HCT116 (cell line): ENCODE results near the gene NFIA. TPM values are rescaled to one million over a fixed set of nuclear protein-coding genes. Genes with fewer than 3 reads are reported as not detected.

Experiments
- ATAC-seq: fragments of 200-7000 bp; cut with Tn5 transposase; 2 replicates; pipeline ENCODE4 v1.9.1; 2020; ENCODE audit warnings: mild to moderate bottlenecking, moderate library complexity
- BruUV-seq: library from RNA; stranded (reverse); fragments of 400-500 nt; replicated peaks from 2 replicates; lab custom pipeline; 2021; lab: Mats Ljungman, UMichigan
- CTCF ChIA-PET: fragments of 300-600 bp; sonication (Branson Sonifier 250); formaldehyde crosslinking; loops from one replicate; lab custom pipeline; 2021; ENCODE audit warnings: antibody characterized with exemption; lab: Charles Lee
- POLR2A ChIA-PET: fragments of 300-600, 350-600 bp; sonication (Branson Sonifier 250); formaldehyde crosslinking; loops from one replicate; lab custom pipeline; 2021; ENCODE audit warnings: antibody characterized with exemption; lab: Charles Lee
- RAD21 ChIA-PET, 2 experiments: fragments of 300-600 bp; sonication (Branson Sonifier 250); formaldehyde crosslinking; loops; one replicate each; lab custom pipeline; 2023; ENCODE audit warnings: low total read pairs in 2 of 2; ENCODE audit not compliant: uncharacterized antibody in 2 of 2, unreplicated experiment in 2 of 2, low non-redundant PET in 1 of 2; lab: Charles Lee
- DNase-seq: peaks from one replicate; pipeline ENCODE4 v3.0.0-alpha.2; 2010; ENCODE audit warnings: low read depth, low spot score
- H2AFZ ChIP-seq: fragments of 200-600 bp; shearing (Covaris generic), sonication (generic); 2 replicates; pipeline ENCODE4 v1.6.1; 2017; ENCODE audit warnings: low read depth, mixed run types, mixed read lengths, antibody characterized with exemption, low read length; ENCODE audit not compliant: poor library complexity, severe bottlenecking
- H3K27ac ChIP-seq: 2 replicates; pipeline ENCODE4 v1.5.1; 2012; ENCODE audit warnings: low read depth, low read length
- H3K27me3 ChIP-seq: fragments of 200-600 bp; sonication (generic); 2 replicates; pipeline ENCODE4 v1.6.1; 2016; ENCODE audit warnings: mixed run types, low read length, mixed read lengths; ENCODE audit not compliant: insufficient read depth
- H3K36me3 ChIP-seq, 2 experiments: fragments of 200-500 bp in 1 of 2; fragments of 200-600 bp in 1 of 2; sonication (Bioruptor generic) in 1 of 2; sonication (generic) in 1 of 2; 2 replicates each; pipeline versions ENCODE4 v1.5.1 to v1.6.1; 2014 to 2016; ENCODE audit warnings: low read length in 2 of 2, inconsistent platforms in 1 of 2, mixed read lengths in 1 of 2, mixed run types in 1 of 2; ENCODE audit not compliant: insufficient read depth in 2 of 2, control insufficient read depth in 1 of 2
- H3K4me1 ChIP-seq, 2 experiments: fragments of 200-600 bp in 1 of 2; sonication (generic) in 1 of 2; 2 replicates each; pipeline versions ENCODE4 v1.5.1 to v1.6.1; 2012 to 2017; ENCODE audit warnings: low read length in 2 of 2, inconsistent platforms in 1 of 2, mild to moderate bottlenecking in 1 of 2, mixed read lengths in 1 of 2, mixed run types in 1 of 2, moderate library complexity in 1 of 2; ENCODE audit not compliant: insufficient read depth in 2 of 2, control insufficient read depth in 1 of 2
- H3K4me2 ChIP-seq: fragments of 200-600 bp; sonication (generic); 2 replicates; pipeline ENCODE4 v1.6.1; 2017; ENCODE audit warnings: mixed run types, low read length, mixed read lengths
- H3K4me3 ChIP-seq, 2 experiments: fragments of 200-600 bp in 1 of 2; sonication (generic) in 1 of 2; replicated peaks in 1 of 2; 2 replicates each; pipeline ENCODE4 v1.5.1; 2011 to 2016; ENCODE audit warnings: low read length in 2 of 2, control low read depth in 1 of 2, low read depth in 1 of 2, mild to moderate bottlenecking in 1 of 2, mixed read lengths in 1 of 2, mixed run types in 1 of 2
- H3K79me2 ChIP-seq: fragments of 200-600 bp; sonication (generic); 2 replicates; pipeline ENCODE4 v1.6.1; 2017; ENCODE audit warnings: mild to moderate bottlenecking, mixed run types, low read length, moderate library complexity, mixed read lengths; ENCODE audit not compliant: insufficient read depth
- H3K9ac ChIP-seq: fragments of 200-600 bp; sonication (generic); 2 replicates; pipeline ENCODE4 v1.6.1; 2016; ENCODE audit warnings: low read length, mixed read lengths
- H3K9me2 ChIP-seq: fragments of 200-600 bp; sonication (generic), shearing (Covaris generic); 2 replicates; pipeline ENCODE4 v1.6.1; 2017; ENCODE audit warnings: mixed run types, mild to moderate bottlenecking, moderate library complexity; ENCODE audit not compliant: insufficient read depth
- H3K9me3 ChIP-seq, 2 experiments: fragments of 200-500 bp in 1 of 2; fragments of 200-600 bp in 1 of 2; sonication (Bioruptor generic) in 1 of 2; sonication (generic) in 1 of 2; 2 replicates each; pipeline ENCODE4 v1.6.1; 2014 to 2017; ENCODE audit warnings: low read length in 2 of 2, mixed read lengths in 2 of 2, inconsistent platforms in 1 of 2, low read depth in 1 of 2, mild to moderate bottlenecking in 1 of 2, mixed run types in 1 of 2, moderate library complexity in 1 of 2; ENCODE audit not compliant: control insufficient read depth in 1 of 2, insufficient read depth in 1 of 2
- H4K20me1 ChIP-seq: fragments of 200-600 bp; sonication (generic), shearing (Covaris generic); 2 replicates; pipeline ENCODE4 v1.6.1; 2017; ENCODE audit warnings: mixed run types, mild to moderate bottlenecking, moderate library complexity; ENCODE audit not compliant: insufficient read depth
- CEBPB ChIP-seq: IDR thresholded peaks from 2 replicates; pipeline ENCODE4 v1.6.1; 2012; ENCODE audit warnings: low read depth
- EGR1 ChIP-seq: IDR thresholded peaks from 2 replicates; pipeline ENCODE4 v1.6.1; 2012; ENCODE audit warnings: low read depth
- EZH2 ChIP-seq: fragments of 200-600 bp; sonication (generic); IDR thresholded peaks from 2 replicates; pipeline ENCODE4 v1.6.1; 2017; ENCODE audit warnings: antibody characterized with exemption, mixed run types
- EZH2phosphoT487 ChIP-seq: fragments of 200-600 bp; IDR thresholded peaks from 2 replicates; pipeline ENCODE4 v1.6.1; 2018; ENCODE audit warnings: antibody characterized with exemption, borderline replicate concordance
- FOSL1 ChIP-seq: IDR thresholded peaks from 2 replicates; pipeline ENCODE4 v1.6.1; 2012; ENCODE audit warnings: low read depth
- POLR2A ChIP-seq: IDR thresholded peaks from 2 replicates; pipeline ENCODE4 v1.7.0; 2011; ENCODE audit warnings: borderline replicate concordance; ENCODE audit not compliant: insufficient read depth, insufficient read length; ENCODE audit errors: extremely low read depth
- SIN3A ChIP-seq: IDR thresholded peaks from 2 replicates; pipeline ENCODE4 v1.6.1; 2012; ENCODE audit warnings: low read depth
- SP1 ChIP-seq: IDR thresholded peaks from 2 replicates; pipeline ENCODE4 v1.6.1; 2012; ENCODE audit warnings: low read depth
- ZFX ChIP-seq: fragments of 450-650 bp; IDR thresholded peaks from 2 replicates; pipeline ENCODE4 v1.6.1; 2017
- ZNF274 ChIP-seq: fragments of 200-500 bp; sonication (Bioruptor generic); IDR thresholded peaks from 2 replicates; pipeline ENCODE4 v1.6.1; 2014; ENCODE audit warnings: mild to moderate bottlenecking, low read depth, low read length, inconsistent platforms
- intact Hi-C: fragments of 100-400 bp; cut with micrococcal nuclease; formaldehyde crosslinking; loops from 2 replicates; pipeline ENCODE4 v1.10.0; 2022
- total RNA-seq: library from RNA; stranded (reverse); gene quantifications from one replicate; pipeline ENCODE4 v1.2.1, GENCODE V29; 2021; ENCODE audit not compliant: unreplicated experiment
- TF ChIP-seq, protein P1 (sequence below), 3 experiments: fragments of 200-600 bp in 1 of 3; sonication (generic) in 1 of 3; IDR thresholded peaks in 2 of 3; conservative IDR thresholded peaks in 1 of 3; 2 replicates each; pipeline ENCODE4 v1.5.1; 2012 to 2017; ENCODE audit warnings: low read depth in 2 of 3, low read length in 2 of 3, antibody characterized with exemption in 1 of 3, borderline replicate concordance in 1 of 3, control low read depth in 1 of 3, mild to moderate bottlenecking in 1 of 3, mixed read lengths in 1 of 3, mixed run types in 1 of 3, moderate library complexity in 1 of 3; ENCODE audit not compliant: insufficient read depth in 1 of 3

The NFIA gene
- total RNA-seq, 1 experiment from 2014 or later = 17.2 TPM

DNA sequence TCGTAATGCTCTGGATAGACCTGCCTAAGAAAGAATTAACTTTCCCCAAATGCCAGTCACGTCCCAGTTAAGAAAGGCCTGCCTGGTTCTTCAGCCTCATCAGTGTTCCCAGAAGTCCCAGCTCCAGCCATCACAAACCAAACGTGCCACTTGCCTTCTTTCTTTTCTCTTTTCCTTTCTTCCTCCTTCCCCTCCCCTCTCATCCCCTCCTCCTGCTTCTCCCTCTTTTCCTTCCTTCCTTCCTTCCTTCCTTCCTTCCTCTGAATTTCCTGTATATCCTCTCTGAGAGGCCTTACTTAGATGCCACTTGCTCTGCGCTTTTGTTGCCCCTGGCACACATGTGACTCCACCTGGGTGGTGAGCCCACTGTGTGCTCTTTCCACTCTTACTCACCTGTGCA is 228.2 kb downstream of the NFIA start (continued):
- TF ChIP-seq SIN3A (no peak), CEBPB (no peak), EZH2phosphoT487 (no peak), FOSL1 (no peak), SP1 (no peak), ZFX (no peak), EZH2 (no peak)

DNA sequence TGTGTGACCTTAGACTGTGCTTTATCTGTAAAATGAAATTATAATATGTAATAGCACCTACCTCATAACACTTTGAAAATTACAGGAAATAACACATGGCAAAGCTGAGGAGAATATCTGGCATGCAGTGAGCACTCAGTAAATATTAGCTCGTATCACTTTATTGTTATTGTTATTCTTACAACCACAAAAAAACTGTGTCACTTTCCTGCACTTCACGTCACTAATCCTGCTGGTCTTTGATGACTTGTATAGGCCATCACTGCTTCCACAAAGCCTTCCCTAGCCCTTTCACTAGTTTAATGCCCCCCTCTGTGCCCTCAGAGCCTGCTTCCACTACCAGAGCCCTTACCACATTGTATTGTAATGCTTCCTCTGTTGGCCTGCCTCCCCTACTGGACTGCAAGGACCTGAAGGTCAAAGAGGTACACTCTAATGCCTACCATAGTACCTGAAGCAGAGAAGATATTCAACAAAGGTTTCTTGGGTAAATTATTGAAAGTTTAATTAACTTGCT is 231.6 kb downstream of the NFIA start:
- Histone ChIP-seq H3K9ac (no peak overlapping the region), H3K79me2 (no peaks in the 10 kb centered on the region), H3K27ac (no peak overlapping the region), H3K9me3 (no peaks in the 10 kb centered on the region), H3K4me2 (no peak overlapping the region), H2AFZ (no peak overlapping the region), H3K4me1 (no peaks in the 10 kb centered on the region), H3K36me3 (no peaks in the 10 kb centered on the region), H3K4me3 (no peak overlapping the region), H4K20me1 (no peaks in the 10 kb centered on the region), H3K9me2 (no peaks in the 10 kb centered on the region), H3K27me3 (no peaks in the 10 kb centered on the region)
- DNase-seq (no peak), ATAC-seq (no peak)
- ChIA-PET POLR2A (no interaction called here), CTCF (no interaction called here), RAD21 (no interaction called here)
- no TSS peak for BruUV-seq
- intact Hi-C loops = no loop called here
- TF ChIP-seq ZNF274 = no peak
- TF ChIP-seq SP1 = no peak
- TF ChIP-seq, protein P1, sequence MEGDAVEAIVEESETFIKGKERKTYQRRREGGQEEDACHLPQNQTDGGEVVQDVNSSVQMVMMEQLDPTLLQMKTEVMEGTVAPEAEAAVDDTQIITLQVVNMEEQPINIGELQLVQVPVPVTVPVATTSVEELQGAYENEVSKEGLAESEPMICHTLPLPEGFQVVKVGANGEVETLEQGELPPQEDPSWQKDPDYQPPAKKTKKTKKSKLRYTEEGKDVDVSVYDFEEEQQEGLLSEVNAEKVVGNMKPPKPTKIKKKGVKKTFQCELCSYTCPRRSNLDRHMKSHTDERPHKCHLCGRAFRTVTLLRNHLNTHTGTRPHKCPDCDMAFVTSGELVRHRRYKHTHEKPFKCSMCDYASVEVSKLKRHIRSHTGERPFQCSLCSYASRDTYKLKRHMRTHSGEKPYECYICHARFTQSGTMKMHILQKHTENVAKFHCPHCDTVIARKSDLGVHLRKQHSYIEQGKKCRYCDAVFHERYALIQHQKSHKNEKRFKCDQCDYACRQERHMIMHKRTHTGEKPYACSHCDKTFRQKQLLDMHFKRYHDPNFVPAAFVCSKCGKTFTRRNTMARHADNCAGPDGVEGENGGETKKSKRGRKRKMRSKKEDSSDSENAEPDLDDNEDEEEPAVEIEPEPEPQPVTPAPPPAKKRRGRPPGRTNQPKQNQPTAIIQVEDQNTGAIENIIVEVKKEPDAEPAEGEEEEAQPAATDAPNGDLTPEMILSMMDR (IDR thresholded peaks at IDR 0.05 in 2 of 3, conservative IDR thresholded peaks at IDR 0.05 in 1 of 3; ENCODE audit: borderline replicate concordance in 1 of 3, insufficient read depth in 1 of 3, low read depth in 2 of 3, low read length in 2 of 3) = no peak
- no peak for TF ChIP-seq POLR2A
- TF ChIP-seq EGR1 = no peak
